Type B pancreatic cell (in vitro differentiated cells): ENCODE measurements around the gene EGLN3. TPM values are rescaled to one million over a fixed set of nuclear protein-coding genes. Genes with fewer than 3 reads are reported as not detected.

ENCODE experiments used
- DNase-seq: peaks from one replicate; pipeline ENCODE4 v3.0.0; 2021; ENCODE audit warnings: mixed read lengths; ENCODE audit not compliant: unreplicated experiment; ENCODE audit errors: extremely low spot score
- H3K27ac Mint-ChIP-seq: 2 replicates; pipeline ENCODE4 v1.8.0; 2021; ENCODE audit warnings: mild to moderate bottlenecking, mixed read lengths
- H3K27me3 Mint-ChIP-seq: 2 replicates; pipeline ENCODE4 v1.8.0; 2021; ENCODE audit warnings: mixed read lengths
- H3K36me3 Mint-ChIP-seq: 2 replicates; pipeline ENCODE4 v1.8.0; 2021; ENCODE audit warnings: mixed read lengths
- H3K4me1 Mint-ChIP-seq: one replicate; pipeline ENCODE4 v1.8.0; 2021; ENCODE audit warnings: mixed read lengths; ENCODE audit not compliant: unreplicated experiment
- H3K4me3 Mint-ChIP-seq: 2 replicates; pipeline ENCODE4 v1.8.0; 2021; ENCODE audit warnings: mild to moderate bottlenecking, mixed read lengths
- H3K9me3 Mint-ChIP-seq: 2 replicates; pipeline ENCODE4 v1.8.0; 2021; ENCODE audit warnings: mixed read lengths
- total RNA-seq: library from RNA; stranded (reverse); gene quantifications from 2 replicates; pipeline ENCODE4 v1.2.1, GENCODE V29; 2021; ENCODE audit warnings: low replicate concordance
- TF ChIP-seq, protein P1 (sequence below): fragments of 200-600 bp; sonication (generic); conservative IDR thresholded peaks from 2 replicates; pipeline ENCODE4 v1.5.0; 2021; ENCODE audit warnings: antibody characterized with exemption, mild to moderate bottlenecking

EGLN3 gene
- total RNA-seq, 1 donor from 2014 or later, result 13.6 TPM

DNA sequence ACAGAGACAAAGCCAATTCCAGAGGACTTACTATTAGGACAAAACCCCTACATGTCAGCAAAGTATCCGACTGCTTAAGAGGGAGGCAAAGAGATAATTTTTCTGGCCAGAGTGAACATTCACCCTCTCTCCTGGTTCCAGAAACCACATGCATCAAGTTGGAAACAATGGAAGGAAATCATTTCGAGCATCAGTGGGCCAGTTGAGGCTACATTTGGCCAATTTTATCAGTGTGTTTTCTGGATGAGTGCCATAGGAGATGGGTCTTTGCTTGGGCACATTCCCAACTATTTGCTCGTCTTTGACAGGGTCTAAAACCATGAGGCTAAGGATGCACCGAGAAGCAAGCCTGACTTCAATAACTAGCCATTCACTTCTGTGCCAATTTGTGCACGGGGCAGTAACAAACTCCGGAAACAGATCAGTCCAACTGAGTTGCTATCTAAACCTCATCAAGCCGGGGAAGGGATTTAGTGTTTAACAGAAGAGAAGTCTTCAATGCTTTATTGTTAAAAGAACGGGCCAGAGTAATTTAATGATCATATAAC lies 17.4 kb downstream of the EGLN3 start:
- H3K27me3 Mint-ChIP-seq, result peaks cover 3% of the 10 kb centered on the region
- TF ChIP-seq, protein P1, sequence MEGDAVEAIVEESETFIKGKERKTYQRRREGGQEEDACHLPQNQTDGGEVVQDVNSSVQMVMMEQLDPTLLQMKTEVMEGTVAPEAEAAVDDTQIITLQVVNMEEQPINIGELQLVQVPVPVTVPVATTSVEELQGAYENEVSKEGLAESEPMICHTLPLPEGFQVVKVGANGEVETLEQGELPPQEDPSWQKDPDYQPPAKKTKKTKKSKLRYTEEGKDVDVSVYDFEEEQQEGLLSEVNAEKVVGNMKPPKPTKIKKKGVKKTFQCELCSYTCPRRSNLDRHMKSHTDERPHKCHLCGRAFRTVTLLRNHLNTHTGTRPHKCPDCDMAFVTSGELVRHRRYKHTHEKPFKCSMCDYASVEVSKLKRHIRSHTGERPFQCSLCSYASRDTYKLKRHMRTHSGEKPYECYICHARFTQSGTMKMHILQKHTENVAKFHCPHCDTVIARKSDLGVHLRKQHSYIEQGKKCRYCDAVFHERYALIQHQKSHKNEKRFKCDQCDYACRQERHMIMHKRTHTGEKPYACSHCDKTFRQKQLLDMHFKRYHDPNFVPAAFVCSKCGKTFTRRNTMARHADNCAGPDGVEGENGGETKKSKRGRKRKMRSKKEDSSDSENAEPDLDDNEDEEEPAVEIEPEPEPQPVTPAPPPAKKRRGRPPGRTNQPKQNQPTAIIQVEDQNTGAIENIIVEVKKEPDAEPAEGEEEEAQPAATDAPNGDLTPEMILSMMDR, result no peak
- DNase-seq, result no peak
- no peak overlapping the region for H3K27ac Mint-ChIP-seq
- peaks cover 5% of the 10 kb centered on the region for H3K36me3 Mint-ChIP-seq
- H3K9me3 Mint-ChIP-seq, result no peaks in the 10 kb centered on the region
- H3K4me1 Mint-ChIP-seq, result peaks cover 38% of the 10 kb centered on the region
- H3K4me3 Mint-ChIP-seq, result no peak overlapping the region

DNA sequence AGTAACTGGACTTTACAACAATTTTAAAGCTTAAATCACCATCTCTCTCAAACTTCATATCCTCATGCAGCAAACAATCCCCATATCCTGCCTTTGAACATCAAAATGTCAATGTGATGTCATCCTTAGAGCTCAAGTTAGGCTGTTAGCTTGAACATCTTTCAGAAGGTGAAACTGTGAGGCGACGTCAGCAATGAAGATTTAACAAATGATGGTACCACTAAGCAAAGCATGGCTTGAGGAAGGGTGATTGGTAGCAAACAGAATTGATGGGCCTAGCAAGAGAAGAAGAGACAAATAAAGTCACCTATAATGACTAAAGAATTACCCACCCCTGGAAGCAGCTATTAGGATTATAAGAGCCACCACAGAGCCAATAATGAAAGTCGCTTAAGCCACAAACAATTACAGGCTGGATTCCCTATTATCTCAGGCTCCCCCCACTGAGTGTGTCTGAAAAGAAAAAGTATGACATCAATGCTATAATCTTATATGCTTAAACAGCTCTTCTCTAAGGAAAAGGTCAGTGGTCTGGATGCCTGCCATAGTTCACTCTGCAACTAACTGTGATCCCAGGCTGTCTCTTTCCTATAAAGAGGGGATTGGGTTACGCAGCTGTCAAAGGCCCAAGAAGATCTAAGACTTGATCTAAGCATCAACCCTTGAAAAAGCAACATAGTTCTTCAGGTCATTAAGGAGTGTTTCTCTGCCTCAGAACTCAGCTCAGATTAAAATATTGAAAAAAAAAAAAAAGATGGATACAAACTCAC lies 18.1 kb downstream of the EGLN3 start:
- no peak overlapping the region for H3K27ac Mint-ChIP-seq
- peaks cover 31% of the 10 kb centered on the region for H3K4me1 Mint-ChIP-seq
- no peaks in the 10 kb centered on the region for H3K9me3 Mint-ChIP-seq
- no peak for DNase-seq
- H3K4me3 Mint-ChIP-seq, result no peak overlapping the region
- TF ChIP-seq, protein P1, result no peak
- H3K27me3 Mint-ChIP-seq, result peaks cover 3% of the 10 kb centered on the region
- peaks cover 9% of the 10 kb centered on the region for H3K36me3 Mint-ChIP-seq

DNA sequence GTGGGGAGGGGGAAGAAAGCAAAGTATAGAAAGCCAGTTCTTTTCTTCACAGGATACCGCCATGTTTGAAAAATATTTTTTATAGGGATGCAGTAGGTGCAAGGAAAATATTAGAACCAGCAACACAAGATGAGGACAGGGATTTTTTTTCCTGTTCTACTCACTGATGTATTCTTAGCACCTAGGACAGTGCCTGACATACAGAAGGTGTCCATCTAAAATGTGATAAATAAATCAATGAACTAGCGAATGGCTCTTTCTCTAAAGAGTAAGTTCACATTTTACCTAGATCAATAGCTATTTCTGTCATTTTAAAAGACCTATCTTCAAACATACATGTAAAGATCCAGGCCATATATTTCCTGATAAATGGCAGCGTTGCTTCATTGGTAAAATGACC lies 18.8 kb downstream of the EGLN3 start:
- DNase-seq, result no peak
- Mint-ChIP-seq H3K9me3 (no peaks in the 10 kb centered on the region), H3K4me3 (no peak overlapping the region), H3K27ac (no peak overlapping the region), H3K4me1 (peaks cover 24% of the 10 kb centered on the region), H3K36me3 (peaks cover 12% of the 10 kb centered on the region), H3K27me3 (peaks cover 3% of the 10 kb centered on the region)
- TF ChIP-seq, protein P1, result no peak

DNA sequence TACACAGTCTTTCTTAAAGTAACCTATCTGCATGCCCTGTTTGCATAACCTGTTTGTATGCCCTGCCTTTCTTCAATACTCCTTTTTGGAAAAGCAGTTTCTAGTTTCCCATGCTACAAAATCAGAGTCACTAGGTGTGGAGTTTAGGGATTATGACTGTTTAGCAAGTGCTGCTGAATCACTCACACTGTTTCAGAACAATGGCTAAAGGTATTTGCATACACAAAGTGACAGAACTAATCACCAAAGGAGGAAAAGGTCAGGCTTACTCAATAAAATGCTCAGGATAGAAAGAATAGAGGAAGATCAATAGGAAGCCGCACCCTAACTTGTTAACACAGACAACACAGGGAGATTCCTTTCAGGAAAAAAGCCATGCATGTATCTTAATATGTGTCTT lies 19.4 kb downstream of the EGLN3 start:
- Mint-ChIP-seq H3K27me3 (peaks cover 3% of the 10 kb centered on the region), H3K4me1 (peaks cover 18% of the 10 kb centered on the region), H3K27ac (no peak overlapping the region), H3K9me3 (no peaks in the 10 kb centered on the region), H3K4me3 (no peak overlapping the region), H3K36me3 (peaks cover 12% of the 10 kb centered on the region)
- no peak for DNase-seq
- TF ChIP-seq, protein P1, result no peak

DNA sequence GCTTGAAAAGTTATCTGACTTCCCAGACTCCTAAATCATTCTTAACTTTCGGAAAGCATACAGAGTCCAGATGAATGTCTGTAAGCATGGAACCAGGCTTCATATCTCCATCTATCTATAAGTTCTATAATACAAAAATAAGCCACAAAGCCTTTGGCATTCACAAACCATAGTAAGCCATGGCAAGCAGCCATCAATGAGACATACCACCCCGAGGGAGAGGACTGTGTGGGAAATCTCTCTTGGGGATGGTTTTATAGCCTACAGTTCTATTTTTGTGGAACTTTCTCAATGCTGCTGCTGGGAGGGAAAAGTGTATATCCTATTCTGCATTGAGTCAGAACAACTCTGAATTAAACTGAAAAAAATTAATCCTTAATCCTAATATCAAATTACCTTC lies 20.4 kb downstream of the EGLN3 start:
- TF ChIP-seq, protein P1, result no peak
- no peak for DNase-seq
- Mint-ChIP-seq H3K27ac (no peak overlapping the region), H3K27me3 (no peaks in the 10 kb centered on the region), H3K4me1 (peaks cover 18% of the 10 kb centered on the region), H3K9me3 (no peaks in the 10 kb centered on the region), H3K4me3 (no peak overlapping the region), H3K36me3 (peaks cover 14% of the 10 kb centered on the region)
